T1000 (cell line): Measurements from ENCODE around the gene FHOD3.
"Not testable (repeated sequence)": the region's sequence is repeated elsewhere in the genome, so short reads cannot be mapped to it uniquely, and the experiment has no call there.

Experiments
- DNase-seq: peaks from one replicate; lab custom pipeline; 2025; ENCODE audit warnings: mixed read lengths; lab: John Stamatoyannopoulos, UW

The FHOD3 gene

GRCh38 chr18:36752929-36753865 is 455.7 kb downstream of the FHOD3 start:
- no peak for DNase-seq

- no peak for DNase-seq
These were observed 458.7 kb downstream of the FHOD3 start for GRCh38 chr18:36756242-36756641.

GRCh38 chr18:36757081-36757480 is 459.6 kb downstream of the FHOD3 start:
- DNase-seq = no peak

- DNase-seq = no peak
These were observed 460.5 kb downstream of the FHOD3 start for GRCh38 chr18:36757991-36758390.

GRCh38 chr18:36758623-36759022 is 461.1 kb downstream of the FHOD3 start:
- DNase-seq = no peak

- DNase-seq = no peak
These were observed 461.8 kb downstream of the FHOD3 start for GRCh38 chr18:36759167-36759776.

GRCh38 chr18:36760598-36760997 is 463.1 kb downstream of the FHOD3 start:
- no peak for DNase-seq

- no peak for DNase-seq
These were observed 463.7 kb downstream of the FHOD3 start for GRCh38 chr18:36761186-36761698.

GRCh38 chr18:36762074-36762473 is 464.6 kb downstream of the FHOD3 start:
- DNase-seq = no peak

GRCh38 chr18:36762965-36763364 is 465.5 kb downstream of the FHOD3 start:
- not testable (repeated sequence) for DNase-seq

GRCh38 chr18:36766836-36767235 is 469.3 kb downstream of the FHOD3 start:
- no peak for DNase-seq

GRCh38 chr18:36769172-36769571 is 471.7 kb downstream of the FHOD3 start:
- no peak for DNase-seq

- DNase-seq = no peak
These were observed 472.2 kb downstream of the FHOD3 start for GRCh38 chr18:36769611-36770314.

GRCh38 chr18:36770315-36770946 is 472.9 kb downstream of the FHOD3 start:
- DNase-seq = no peak

GRCh38 chr18:36771245-36771644 is 473.7 kb downstream of the FHOD3 start:
- no peak for DNase-seq

GRCh38 chr18:36772241-36772723 is 474.8 kb downstream of the FHOD3 start:
- DNase-seq = no peak

- no peak for DNase-seq
These were observed 477.9 kb downstream of the FHOD3 start for GRCh38 chr18:36775396-36775795.

- no peak for DNase-seq
These were observed 479.1 kb downstream of the FHOD3 start for GRCh38 chr18:36776650-36777049.

- no peak for DNase-seq
These were observed 480.1 kb downstream of the FHOD3 start for GRCh38 chr18:36777566-36777965.

- DNase-seq = no peak
These were observed 483.2 kb downstream of the FHOD3 start for GRCh38 chr18:36780748-36781147.

- DNase-seq = no peak
These were observed 485.2 kb downstream of the FHOD3 start for GRCh38 chr18:36782710-36783109.

GRCh38 chr18:36783792-36784191 is 486.3 kb downstream of the FHOD3 start:
- DNase-seq = no peak
